ENCODE measurements around the gene ESYT2.

ESYT2 gene

GRCh38 chr7:158727690-158728089, 101.6 kb downstream of the ESYT2 start:
- DNase-seq (ENCODE audit: low spot score) = no peak
- Histone ChIP-seq H3K36me3 (ENCODE audit: low read depth) (peaks cover 12% of the 10 kb centered on the region), H3K27me3 (ENCODE audit: insufficient read depth, poor library complexity, severe bottlenecking) (no peaks in the 10 kb centered on the region), H3K4me1 (ENCODE audit: insufficient read depth, poor library complexity, severe bottlenecking) (no peaks in the 10 kb centered on the region), H3K9me3 (ENCODE audit: severe bottlenecking) (no peaks in the 10 kb centered on the region), H3K4me3 (ENCODE audit: severe bottlenecking) (no peak overlapping the region), H3K27ac (ENCODE audit: poor library complexity, severe bottlenecking) (no peak overlapping the region)
- TF ChIP-seq CTCF (IDR thresholded peaks at IDR 0.05; ENCODE audit: poor library complexity, severe bottlenecking) = no peak
- ATAC-seq (ENCODE audit: low read depth) = no peak

- Histone ChIP-seq H3K27me3 (ENCODE audit: insufficient read depth, poor library complexity, severe bottlenecking) (no peaks in the 10 kb centered on the region), H3K36me3 (ENCODE audit: low read depth) (0 out of 2 replicates have a peak, but pooled peaks cover 4% of the 10 kb centered on the region), H3K4me3 (ENCODE audit: severe bottlenecking) (no peak overlapping the region), H3K27ac (ENCODE audit: poor library complexity, severe bottlenecking) (no peak overlapping the region), H3K4me1 (ENCODE audit: insufficient read depth, poor library complexity, severe bottlenecking) (no peaks in the 10 kb centered on the region), H3K9me3 (ENCODE audit: severe bottlenecking) (no peaks in the 10 kb centered on the region)
- TF ChIP-seq CTCF (IDR thresholded peaks at IDR 0.05; ENCODE audit: poor library complexity, severe bottlenecking) = no peak
- no peak for ATAC-seq (ENCODE audit: low read depth)
- DNase-seq (ENCODE audit: low spot score) = no peak
Measured at GRCh38 chr7:158726277-158726807, 103.0 kb downstream of the ESYT2 start.

GRCh38 chr7:158725506-158725800, 103.9 kb downstream of the ESYT2 start:
- H3K4me1 ChIP-seq (ENCODE audit: insufficient read depth, poor library complexity, severe bottlenecking) = no peaks in the 10 kb centered on the region
- no peaks in the 10 kb centered on the region for H3K9me3 ChIP-seq (ENCODE audit: severe bottlenecking)
- DNase-seq (ENCODE audit: low spot score) (no peak), ATAC-seq (ENCODE audit: low read depth) (no peak)
- H3K4me3 ChIP-seq (ENCODE audit: severe bottlenecking) = no peak overlapping the region
- no peaks in the 10 kb centered on the region for H3K36me3 ChIP-seq (ENCODE audit: low read depth)
- H3K27me3 ChIP-seq (ENCODE audit: insufficient read depth, poor library complexity, severe bottlenecking) = no peaks in the 10 kb centered on the region
- H3K27ac ChIP-seq (ENCODE audit: poor library complexity, severe bottlenecking) = no peak overlapping the region
- TF ChIP-seq CTCF (IDR thresholded peaks at IDR 0.05; ENCODE audit: poor library complexity, severe bottlenecking) = no peak

- H3K4me1 ChIP-seq (ENCODE audit: insufficient read depth, poor library complexity, severe bottlenecking) = no peaks in the 10 kb centered on the region
- no peaks in the 10 kb centered on the region for H3K27me3 ChIP-seq (ENCODE audit: insufficient read depth, poor library complexity, severe bottlenecking)
- no peak overlapping the region for H3K27ac ChIP-seq (ENCODE audit: poor library complexity, severe bottlenecking)
- no peaks in the 10 kb centered on the region for H3K9me3 ChIP-seq (ENCODE audit: severe bottlenecking)
- ATAC-seq (ENCODE audit: low read depth) (no peak), DNase-seq (ENCODE audit: low spot score) (no peak)
- H3K36me3 ChIP-seq (ENCODE audit: low read depth) = no peaks in the 10 kb centered on the region
- H3K4me3 ChIP-seq (ENCODE audit: severe bottlenecking) = no peak overlapping the region
- TF ChIP-seq CTCF (IDR thresholded peaks at IDR 0.05; ENCODE audit: poor library complexity, severe bottlenecking) = no peak
Measured at GRCh38 chr7:158724658-158725505, 104.4 kb downstream of the ESYT2 start.

Measured in RWPE2 (cell line).